Activated T-cell treated with anti-CD3 and anti-CD28 coated beads, Interleukin-2, amount 50 U/mL, for 1 hour (primary cell): Measurements from ENCODE around the gene ATXN1.
"Not testable (repeated sequence)": the region's sequence is repeated elsewhere in the genome, so short reads cannot be mapped to it uniquely, and the experiment has no call there.

Source experiments
- DNase-seq: peaks from one replicate; pipeline ENCODE4 v3.0.0-alpha.2; 2020

Gene ATXN1

DNA sequence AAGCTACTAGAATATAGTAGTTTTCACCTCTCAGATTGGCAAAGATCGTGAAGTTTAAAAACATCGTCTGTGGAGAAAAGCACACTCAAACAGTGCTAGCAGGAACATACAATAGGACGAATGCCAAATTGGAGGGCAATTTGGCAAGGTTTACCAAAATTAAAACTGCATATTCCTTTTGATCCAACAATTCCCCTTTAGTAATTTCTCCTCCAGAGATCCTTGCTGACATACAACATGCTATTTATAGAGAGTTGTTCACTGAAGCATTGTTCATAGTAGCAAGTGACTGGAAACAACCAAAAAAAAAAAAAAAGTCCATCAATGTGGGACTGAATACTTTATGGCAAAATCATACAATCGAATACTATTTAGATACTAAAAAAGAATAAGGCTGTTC is 202.2 kb downstream of the ATXN1 start:
- DNase-seq = no peak

DNA sequence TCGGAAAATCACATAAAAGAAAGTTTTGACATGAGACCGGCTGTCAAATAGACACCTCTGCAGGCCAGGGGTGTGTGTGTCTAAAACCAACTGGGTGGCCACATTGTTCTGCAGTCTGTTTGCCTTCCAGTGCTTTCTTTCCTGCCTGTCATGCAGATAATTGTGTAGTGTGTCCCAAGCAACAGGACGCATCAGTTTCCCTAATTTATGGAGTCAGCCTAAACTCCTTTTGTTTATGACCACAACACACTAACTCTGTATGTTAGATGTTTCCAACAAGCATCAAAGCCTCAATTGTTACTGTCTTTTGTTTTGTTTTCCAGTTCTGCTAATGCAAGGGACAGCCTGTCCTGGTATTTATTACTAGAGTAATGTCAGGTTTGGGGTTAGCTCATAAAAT is 205.7 kb downstream of the ATXN1 start:
- no peak for DNase-seq

DNA sequence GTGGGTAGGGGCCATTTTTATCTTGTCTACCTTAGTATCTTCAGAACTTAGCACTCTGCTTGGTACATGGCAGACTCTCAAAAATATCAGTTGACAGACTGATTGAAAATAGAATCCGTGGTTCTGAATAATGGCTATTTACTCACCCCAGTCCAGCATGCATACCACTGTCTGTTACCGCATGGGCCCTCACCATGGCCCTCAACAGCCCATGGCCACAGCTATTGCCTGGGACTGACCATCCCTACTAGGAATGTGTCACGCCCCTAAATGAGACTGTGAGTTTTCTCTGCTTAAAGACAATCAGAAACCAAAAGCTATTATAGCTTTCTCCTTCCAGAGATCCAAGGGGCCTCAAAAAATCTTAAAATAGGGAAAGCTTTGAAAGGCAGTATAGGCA is 207.7 kb downstream of the ATXN1 start:
- no peak for DNase-seq

DNA sequence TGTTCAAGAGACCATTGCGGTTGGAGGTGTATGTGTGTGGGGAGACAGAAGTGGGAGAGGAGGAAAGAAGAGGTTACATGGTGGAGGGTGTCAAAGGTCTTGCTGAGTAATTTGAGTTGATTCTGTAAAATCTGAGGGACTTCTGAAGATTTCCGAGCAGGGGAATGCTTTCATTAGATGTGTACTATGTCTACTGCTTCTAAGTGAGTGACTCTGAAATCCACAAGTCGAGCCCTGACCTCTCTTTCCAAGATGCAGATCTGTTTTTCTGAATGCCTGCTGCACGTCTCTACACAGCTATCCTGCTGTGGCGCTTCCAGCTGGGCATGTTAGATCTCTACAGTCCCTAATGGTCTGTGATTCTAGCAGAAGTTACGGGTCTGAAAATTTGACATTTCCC is 209.8 kb downstream of the ATXN1 start:
- no peak for DNase-seq

DNA sequence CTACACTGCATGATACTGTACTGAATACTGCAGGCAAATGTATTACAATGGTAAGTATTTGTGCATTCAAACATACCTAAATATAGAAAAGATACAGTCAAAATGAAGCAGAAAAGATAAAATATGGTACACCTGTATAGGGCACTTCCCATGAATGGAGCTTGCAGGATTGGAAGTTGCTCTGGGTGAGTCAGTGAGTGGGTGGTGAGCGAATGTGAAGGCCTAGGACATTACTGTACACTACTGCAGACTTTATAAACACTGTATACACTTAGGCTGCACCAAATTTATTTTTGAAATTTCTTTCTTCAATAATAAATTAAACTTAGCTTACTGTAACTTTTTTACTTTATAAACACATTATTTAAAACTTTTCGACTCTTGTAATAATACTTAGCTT is 213.1 kb downstream of the ATXN1 start:
- no peak for DNase-seq

DNA sequence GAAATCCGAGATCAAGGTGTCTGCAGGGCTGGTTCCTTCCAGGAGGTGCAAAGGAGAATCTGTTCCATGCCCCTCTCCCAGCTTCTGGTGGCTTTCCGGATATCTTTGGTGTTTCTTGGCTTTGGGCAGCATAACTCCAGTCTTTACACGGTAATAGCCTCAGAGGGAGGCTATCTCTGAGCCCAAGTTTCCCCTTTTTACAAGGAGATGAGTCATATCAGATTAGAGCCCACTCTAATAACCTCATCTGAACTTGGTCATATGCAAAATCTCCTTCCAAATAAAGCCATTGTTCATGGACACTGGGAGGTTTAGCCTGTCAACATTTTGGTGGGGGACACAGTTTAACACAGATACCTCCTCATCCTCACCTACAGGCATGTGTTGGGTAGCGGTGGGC is 213.7 kb downstream of the ATXN1 start:
- no peak for DNase-seq

DNA sequence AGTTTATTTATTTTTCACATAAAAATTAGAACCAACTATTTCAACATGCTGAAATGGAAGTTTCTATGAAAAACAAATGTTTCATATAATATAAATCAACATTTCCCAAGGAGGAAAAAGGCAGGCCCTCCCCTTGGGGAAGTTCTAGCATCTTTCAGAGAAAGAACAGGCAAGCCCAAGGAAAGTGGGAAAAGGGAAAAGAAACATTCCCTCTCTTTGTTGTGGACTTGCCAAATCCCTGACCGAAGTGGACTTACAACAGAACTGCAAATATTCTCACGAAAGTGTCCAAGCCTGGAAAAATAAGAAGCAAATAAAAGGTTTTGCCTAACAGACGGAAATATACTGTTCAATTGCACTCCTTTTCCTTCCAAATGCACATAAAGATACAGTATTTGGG is 214.4 kb downstream of the ATXN1 start:
- DNase-seq = no peak

DNA sequence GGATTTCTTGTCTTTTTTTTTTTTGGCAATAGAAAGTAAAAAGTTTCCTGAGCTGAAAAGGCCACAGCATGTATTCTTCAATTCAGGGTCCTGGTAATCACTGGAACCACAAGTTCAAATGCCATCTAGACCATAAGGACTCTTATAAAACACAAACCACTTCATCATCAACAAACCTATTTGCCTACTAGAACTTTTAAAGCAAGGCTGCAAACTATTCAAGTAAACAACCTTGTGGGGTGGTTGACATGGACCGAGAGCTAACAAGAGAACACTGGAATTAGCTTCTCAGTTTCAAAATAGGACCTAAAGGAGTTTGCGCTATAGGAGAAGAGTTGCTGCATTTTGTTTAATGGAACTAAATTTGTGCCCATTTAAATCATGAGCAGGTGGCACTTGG is 215.9 kb downstream of the ATXN1 start:
- no peak for DNase-seq

DNA sequence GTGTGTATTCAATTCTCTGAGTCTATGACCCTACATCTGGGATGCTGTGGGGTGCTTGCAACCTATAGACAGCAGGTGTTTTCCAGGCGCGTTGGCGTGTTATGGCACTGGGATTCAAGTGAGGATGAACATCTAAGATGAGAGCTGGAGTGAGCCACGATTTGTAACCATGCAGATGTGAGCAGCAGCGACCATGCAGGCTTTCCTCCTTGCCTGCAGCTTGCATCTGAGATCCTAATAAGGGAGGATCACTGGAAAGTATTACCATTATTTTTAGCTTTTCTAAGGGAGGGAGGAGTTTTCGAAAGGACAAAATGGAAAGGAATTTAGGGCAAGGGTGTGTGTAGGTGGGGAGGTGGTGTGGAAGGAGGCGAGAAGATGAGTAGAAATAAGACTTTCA is 216.7 kb downstream of the ATXN1 start:
- DNase-seq = no peak

DNA sequence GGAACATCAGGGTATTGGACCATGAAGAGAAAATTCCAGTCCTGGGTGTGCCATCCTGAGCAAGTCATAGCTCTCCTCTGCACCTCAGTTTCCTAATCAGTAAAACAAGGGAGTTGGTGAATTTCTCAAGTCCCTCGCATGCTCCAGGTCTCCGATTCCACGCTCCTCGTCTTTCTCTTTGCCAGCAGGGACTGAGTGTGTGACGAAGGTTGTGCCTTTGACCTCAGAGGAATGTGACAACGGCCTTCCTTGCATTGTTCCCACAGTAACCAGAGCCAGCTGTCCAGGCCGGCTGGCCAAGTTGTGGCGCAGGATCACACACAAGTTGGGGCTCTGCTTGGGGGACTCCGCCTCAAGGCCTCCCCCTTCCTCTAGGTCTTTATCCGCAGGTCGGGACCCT is 217.3 kb downstream of the ATXN1 start:
- no peak for DNase-seq

DNA sequence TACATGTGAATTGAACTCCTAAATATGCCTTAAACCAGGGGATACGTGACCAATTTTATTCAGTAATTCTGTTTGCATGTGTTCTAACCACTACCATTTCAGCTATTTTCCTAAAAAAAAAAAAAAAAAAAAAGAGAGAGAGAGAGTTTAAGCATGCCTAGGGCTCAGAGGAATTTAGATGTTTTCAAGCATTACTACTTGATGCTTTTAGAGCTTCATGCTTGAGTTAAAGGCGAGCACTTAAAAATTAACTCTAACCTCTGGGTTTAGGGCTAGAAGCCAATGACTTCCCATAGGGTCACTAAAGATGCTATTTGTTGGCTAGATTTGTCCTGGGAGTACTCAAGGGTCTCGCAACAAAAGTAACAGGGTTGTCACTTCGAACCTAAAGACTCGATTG is 217.7 kb downstream of the ATXN1 start:
- no peak for DNase-seq

DNA sequence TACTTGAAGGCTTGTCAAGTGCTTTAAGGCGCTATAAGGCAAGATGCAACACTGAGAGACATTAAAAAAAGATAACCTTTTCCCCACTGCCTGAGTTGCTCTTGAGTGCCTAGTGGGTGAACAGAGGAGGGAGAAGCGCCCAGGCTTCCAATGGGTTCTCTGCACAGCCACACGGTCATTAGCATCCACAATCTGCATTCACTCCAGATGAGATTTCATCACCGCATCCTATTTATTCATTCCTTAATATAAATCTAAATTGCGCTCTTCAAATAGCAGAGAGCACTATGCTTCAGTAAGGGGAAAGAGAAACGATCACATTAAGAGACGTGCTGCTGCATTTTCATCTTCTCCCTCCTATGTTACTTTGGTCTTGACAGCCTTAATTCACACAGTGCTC is 219.2 kb downstream of the ATXN1 start:
- DNase-seq = no peak

DNA sequence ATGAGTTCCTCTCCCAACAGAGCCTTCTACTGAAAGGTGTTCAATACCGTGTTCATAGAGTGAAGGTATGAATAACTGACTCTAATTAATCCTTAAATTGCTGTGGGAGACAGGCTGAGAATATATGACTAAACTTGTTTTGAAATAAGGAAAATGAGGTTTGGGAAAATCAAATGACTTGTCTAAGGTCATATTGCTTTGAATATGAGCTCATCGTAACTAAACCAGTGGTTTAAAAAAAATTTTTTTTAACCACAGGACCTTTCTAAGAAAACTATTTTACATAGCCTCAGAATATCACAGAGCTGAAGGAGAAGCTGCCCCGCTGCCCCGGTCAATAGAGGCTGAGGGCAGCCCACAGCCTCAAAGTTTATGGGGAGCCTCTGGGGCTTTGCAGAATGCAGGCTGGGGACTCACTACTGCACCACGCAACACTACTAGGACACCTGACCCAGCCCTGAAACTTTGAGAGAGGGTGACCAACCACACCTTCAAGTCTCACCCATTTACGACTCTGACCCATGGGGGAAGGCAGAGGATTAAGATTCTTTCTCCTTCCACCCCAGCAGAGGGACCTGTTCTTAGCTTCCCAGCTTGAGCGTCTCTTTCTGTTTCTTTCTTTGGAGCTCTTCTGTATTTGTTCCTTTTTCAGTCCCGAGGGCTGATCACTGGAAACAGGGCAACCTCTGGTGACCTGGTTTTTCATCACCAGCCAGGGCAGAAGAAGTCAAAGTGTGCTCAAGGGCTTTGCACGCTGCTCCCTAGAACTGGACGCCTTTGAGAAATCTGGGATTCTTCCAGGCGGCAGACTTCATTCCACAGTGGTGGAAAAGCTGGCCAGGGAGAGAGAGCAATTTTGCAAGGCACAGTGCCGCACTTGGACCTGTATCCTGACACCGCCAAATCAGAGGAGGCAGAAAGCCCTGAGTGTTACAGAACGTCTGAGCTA is 220.2 kb downstream of the ATXN1 start:
- no peak for DNase-seq

DNA sequence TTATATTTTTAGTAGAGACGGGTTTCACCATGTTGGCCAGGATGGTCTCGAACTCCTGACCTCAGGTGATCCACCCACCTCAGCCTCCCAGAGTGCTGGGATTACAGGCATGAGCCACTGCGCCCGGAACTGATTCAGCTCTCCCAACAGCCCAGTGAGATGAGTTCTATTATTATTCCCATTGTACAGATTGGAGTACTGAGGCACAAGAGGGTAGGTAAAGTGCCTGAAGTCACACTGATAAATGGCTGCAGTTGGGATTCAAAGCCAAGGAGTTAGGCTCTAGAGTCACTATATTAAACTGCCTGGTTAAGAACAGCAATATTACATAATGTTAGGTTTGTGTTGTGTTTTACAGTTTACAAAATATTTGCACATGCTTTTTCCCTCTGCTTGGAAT is 220.9 kb downstream of the ATXN1 start:
- not testable (repeated sequence) for DNase-seq

DNA sequence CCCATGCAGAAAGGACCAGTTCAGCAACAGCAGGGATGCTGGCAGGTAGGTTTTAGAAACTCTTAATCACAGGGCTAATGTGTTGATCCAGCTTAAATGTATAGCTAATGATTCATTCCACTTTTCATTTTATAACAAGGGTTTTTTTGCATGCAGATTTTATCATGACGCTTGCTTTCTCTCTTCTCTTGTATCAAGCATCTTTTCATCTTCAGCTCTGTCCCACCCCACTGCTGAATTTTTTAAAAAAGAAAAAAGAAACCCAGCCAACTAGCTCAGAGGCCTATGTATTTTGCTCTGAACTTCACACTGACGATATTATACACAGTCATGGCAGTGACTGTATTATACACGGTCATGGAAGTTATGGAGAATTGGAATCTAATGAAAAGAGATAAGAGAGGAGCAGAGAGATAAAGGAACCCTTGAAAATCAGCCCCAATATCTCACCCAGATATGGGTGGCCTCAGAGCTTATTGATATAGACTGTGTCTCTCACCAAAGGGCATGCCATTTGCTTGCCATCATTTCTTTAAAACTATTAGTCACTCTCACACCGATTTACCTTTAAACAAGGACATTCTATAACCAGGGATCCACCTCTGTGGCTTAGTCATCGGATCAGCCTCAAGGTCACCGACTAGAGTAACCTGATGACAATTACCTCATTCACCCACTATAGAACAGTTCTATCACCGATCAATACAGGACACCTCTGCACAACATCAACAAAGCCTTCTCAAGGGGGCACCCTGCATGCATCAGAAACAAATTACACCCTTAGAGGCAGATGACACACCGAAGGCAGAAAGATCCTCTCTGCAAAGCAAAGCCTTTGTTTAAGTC is 222.0 kb downstream of the ATXN1 start:
- DNase-seq = no peak

DNA sequence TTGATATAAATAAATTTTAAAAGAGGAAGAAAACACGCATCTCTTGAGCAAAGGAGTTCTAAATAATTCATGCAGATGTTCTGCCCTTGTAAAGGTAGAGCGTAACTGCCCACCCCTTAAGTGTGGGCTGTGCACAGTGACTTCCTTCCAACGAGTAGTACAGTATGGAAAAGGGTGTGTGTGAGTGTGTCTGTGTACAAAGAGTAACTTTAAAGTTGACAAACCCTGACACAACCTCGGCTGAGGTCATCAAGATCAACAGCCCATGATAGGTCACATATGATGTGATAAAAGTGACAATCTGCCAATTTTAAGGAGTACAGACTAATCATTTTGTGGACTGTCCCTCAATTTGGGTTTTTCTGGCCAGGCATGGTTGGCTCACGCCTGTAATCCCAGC is 225.7 kb downstream of the ATXN1 start:
- no peak for DNase-seq

DNA sequence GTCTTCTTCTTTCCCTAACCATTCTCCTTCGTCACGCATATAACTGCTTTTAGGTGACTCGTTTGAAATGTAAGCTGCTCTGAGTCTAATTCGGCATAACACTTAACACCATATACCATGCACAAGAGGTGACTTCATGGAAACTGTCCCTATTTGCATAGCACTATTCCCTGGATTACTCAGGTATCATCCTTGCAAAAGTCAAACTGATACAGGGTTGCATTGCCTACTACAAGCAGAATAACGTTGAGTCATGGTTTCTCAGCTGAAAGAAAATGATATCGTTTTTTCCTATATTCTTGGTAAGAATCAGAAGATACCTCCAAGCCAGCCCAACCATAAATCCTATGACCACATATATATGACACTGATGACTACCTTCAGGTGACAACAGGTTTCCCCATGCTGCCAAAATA is 227.5 kb downstream of the ATXN1 start:
- no peak for DNase-seq

DNA sequence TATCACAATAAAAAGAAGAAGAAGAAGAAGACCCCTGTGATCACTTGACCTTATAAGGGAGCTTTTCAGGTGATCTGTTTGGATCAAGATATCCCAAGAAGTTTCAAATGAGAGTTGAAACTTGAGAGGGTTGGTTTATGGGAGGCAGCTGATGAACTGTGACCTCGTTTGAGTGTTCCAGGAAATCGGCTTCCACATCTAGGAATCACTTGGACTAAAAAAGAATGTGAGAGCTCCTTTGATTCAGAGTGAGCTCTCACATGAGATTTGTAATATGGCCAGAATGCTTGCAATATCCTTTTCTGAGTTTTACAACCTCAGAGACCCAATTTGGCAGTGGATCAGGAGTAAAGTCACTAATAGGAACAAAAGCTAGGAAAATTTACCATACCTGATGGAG is 228.1 kb downstream of the ATXN1 start:
- DNase-seq = no peak

DNA sequence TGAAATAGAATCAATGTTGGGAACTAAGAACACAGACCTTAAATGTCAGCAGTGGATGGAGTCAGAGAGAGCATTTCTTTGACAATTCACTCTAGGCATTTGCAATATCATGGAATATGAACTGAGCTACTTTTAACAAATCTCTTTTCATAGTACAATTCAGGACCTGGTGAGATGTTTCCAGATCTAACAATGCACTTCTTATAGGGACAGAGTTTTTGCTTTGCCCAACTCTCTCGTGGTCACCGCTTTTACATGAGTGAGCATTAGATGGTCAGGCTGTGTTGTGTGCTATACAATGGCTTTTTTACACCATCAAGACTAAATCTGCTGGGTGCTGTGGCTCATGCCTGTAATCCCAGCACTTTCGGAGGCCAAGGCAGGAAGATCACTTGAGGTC is 233.6 kb downstream of the ATXN1 start:
- DNase-seq = no peak

DNA sequence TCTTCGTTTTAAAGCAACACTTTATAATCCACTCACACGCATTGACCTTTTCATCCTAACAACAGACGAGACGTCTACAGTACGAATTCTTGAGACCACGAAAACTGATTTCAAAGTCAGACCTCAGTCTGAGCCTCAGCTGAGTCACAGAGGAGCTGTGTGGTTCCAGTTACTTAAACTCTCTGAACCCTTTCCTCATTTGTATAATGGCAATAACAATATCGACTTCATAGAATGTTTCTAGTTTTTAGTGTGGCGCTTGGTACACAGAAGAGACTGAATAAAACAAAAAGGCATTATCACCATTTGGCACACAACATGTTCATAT is 236.9 kb downstream of the ATXN1 start:
- no peak for DNase-seq

DNA sequence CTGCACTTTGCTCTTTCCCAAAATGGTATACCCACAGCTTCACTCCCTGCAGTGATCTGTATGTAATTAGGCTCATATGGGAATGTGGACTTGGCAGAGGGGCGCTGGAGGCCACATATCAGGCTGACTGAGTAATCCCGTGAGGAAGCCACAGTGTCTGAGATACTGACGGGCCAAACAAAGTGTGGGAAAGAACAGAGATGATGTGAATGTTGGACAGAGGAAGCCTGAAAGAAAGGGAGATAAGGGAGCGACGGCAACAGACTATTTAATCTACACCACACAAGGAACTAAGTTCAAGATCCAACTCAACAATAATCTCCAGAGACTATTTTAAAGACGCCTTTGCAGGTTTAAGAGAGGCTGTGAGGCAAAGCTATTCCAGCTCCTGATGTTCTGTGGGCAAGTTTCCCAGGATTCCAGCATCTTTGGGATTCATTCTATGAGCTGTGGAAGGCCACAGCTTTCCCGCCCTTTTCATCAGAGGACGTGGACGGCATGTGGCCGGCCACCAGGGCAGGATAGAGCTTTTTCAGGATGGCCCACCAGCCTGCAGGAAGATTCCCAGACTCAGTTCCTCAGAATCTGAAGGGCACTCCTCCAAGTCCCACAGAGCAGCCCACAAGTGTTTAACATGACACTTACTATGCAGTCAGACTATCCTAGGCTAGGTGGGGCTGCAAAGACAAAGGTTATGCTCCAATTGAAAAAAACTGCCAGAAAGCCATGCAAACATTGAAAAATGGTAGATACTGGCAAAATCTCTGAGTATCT is 237.5 kb downstream of the ATXN1 start:
- DNase-seq = no peak

DNA sequence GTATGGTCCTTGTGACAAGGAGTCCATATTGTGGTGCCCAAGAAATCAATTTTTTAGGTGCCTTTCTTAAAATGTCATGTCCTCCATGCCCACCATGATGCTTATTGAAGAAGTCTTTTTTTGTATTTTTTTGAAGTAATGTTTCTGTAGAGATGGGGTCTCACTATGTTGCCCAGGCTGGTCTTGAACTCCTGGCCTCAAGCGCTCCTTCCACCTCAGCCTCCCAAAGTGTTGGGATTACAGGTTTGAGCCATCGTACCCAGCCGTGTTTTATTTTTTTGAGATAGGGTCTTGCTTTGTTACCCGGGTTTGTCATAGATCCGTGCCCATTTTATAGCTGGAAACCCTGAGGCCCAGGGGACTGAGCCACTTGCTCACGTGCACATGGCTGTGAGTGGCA is 238.3 kb downstream of the ATXN1 start:
- DNase-seq = no peak

DNA sequence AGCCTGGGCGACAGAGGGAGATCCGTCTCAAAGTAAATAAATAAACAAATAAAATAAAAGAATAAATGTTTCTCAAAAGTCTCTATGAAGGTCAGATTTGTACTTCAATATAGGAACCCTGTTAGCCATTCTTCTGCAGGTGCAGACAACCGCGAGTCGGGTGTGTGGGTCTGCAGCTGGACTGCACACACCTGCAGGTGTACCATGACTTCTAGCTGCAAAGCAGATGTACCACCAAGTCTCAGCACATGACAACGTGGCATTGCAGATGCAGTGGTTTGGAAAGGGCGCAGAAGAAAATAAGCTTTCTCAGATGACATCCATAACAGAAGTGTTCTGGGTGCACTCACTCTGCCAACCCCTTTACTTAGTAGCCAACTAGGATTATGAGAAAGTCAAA is 239.7 kb downstream of the ATXN1 start:
- no peak for DNase-seq
